GM23248 (cell line): ENCODE results near the gene BARHL1.

Experiments used
- EZH2 ChIP-seq: fragments of 200-600 bp; sonication (generic); IDR thresholded peaks from 2 replicates; pipeline ENCODE4 v1.6.1; 2018; ENCODE audit warnings: antibody characterized with exemption, mild to moderate bottlenecking; ENCODE audit not compliant: insufficient read depth, poor library complexity, severe bottlenecking
- EZH2phosphoT487 ChIP-seq: fragments of 200-600 bp; sonication (generic); IDR thresholded peaks from 2 replicates; pipeline ENCODE4 v1.6.1; 2018; ENCODE audit warnings: antibody characterized with exemption, moderate library complexity, mild to moderate bottlenecking, low read depth; ENCODE audit not compliant: insufficient read depth

- TF ChIP-seq EZH2 (no peak), EZH2phosphoT487 (no peak)
These were observed 9.4 kb downstream of the BARHL1 start for GRCh38 chr9:132591751-132592314.
